A549 treated with AZD9567 at 1 μM for 4 hours (cell line): ENCODE data around the gene ZNF316. TPM values are rescaled to one million over a fixed set of nuclear protein-coding genes. Genes with fewer than 3 reads are reported as not detected.

Experiments used
- total RNA-seq: library from RNA; stranded (reverse); fragments of 200-300 nt; extraction: Qiagen RNA extraction; gene quantifications from 5 replicates; pipeline ENCODE4 v1.2.3, GENCODE V29; 2022; ENCODE audit not compliant: insufficient read depth

ZNF316 gene
- total RNA-seq, result 9.6 to 14.1 TPM (median 13.7 TPM) in 5 replicates

DNA sequence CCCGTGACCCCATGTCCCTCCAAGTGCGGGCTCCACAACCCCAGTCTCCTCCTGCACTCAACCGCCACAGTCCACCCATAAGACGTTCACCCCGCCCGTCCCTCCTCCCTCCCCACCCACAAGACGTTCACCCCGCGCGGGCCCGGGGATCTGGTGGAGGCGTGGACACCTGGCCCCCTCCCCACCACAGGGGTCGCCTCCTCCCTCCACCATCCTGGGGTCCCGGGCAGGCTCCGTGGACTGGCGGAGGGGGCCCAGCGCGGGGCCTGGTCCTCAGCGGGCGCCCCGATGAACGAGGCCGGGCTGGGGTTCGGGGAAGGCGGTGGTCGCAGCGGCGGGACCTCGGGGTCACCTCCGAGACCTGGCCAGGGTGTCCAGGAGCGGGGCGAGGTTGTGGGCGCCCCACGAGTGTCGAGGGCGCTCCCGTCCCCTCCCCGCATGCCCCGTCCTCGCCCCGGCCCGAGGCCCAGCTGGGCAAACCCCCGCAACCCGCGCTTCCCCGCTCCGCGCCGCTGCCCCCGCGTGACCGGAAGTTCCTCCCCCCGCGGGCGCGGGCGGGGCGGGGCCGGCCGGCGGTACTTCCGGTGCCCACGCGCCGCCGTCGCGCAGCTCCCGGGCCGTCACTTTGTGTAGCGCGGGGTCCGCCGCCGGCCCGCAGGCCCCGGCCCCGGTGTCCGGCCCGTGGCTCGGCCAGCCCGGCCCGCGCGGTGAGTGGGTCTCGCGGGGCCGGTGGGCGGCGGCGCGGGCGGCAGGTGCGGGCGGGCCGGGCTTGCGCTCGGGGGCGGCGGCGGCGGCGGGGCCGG, at the start of gene ZNF316:
Gene ZNF316 (plus strand): TSS at position 578 of the 803 bp plus-strand sequence. CDS start 5,092 bp downstream, outside the sequence.

DNA sequence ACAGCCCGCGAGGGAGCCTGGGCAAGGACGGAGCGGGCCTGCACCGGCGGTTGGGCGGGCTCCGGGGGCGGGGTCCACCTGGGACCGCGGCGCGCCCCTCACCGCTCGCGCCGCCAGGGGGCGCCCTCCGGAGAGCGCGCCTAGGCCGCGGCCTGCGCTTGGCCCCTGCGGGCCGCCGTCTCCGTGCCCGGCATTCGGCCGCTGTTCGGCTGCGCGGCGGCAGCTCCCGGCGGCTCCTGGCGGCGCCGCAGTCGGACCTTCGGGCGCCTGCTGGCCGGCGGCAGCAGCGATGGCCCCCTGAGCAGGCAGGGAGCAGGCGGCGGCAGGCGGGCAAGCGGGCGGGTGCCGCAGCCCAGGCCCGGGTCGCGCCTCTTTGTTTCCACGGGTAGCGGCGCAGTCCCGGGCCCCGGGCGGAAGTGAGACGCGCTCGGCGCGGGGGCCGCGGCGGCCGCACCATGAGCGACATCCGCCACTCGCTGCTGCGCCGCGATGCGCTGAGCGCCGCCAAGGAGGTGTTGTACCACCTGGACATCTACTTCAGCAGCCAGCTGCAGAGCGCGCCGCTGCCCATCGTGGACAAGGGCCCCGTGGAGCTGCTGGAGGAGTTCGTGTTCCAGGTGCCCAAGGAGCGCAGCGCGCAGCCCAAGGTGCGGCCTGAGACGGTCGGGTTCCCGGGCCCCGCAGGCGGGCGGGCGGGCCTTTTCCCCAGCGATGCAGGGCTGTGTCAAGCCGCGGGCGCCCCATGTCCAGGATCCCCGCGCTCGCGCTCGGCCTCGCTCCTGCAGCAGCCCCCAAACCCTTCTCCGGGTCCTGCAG, 47.1 kb upstream of the ZNF316 start, which contains the start of gene INTS15:
Gene INTS15 (plus strand): TSS at position 193 of the 816 bp plus-strand sequence. CDS start 263 bp downstream, at position 456.

DNA sequence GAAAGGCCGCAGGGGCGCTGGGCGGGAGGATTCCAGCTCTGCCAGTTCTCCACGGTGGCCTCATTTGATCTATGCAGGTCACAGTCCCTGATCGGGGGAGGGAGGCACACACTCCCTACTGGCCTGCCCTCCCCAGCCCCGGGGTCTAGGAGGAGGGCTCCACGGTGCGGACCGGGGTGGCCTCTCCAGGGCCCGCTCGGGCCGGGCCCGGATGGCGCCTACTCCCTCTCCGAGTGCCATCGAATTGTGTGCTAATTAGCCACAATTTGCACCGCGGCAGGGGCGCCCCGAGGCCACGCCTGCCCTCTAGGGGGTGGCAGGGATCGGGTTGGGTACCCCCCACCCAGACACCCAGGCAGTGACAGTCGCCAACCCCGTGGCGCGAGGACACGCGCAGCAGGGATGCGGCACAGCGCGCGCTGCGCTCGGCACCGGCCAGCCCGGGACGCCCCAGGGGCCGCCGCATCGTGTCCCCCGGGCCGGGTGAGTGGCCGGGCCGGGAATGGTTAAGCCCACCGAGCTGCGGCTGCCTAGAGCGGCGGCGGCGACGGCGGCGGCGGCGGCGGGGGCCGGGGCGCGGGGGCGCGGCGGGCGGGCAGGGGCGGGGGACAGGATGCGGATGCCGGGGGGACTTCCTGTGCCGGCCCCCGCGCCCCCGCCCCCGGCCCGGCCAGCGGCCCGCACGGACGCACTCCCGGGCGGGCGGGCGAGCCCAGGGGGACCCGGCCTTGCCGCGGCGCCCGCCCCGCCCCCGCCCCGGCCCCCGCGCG, 22.0 kb upstream of the ZNF316 start, which contains the start of gene ZNF853:
Gene ZNF853 (plus strand): TSS at position 658 of the 770 bp plus-strand sequence. CDS start 565 bp downstream, outside the sequence.

Other genes starting within 250 kb of the ZNF316 start
- gene DAGLB, start 189.4 kb upstream of the ZNF316 start, total RNA-seq, result 21.1 to 28.6 TPM (median 23.1 TPM) in 5 replicates
- 130 to 144 TPM (median 138 TPM) in 5 replicates for gene KDELR2, start 153.2 kb upstream of the ZNF316 start, total RNA-seq
- 0.06 TPM in 1 of 5 replicates, not detected in the others for gene GRID2IP, start 85.9 kb upstream of the ZNF316 start, total RNA-seq
- gene ZDHHC4, start 59.9 kb upstream of the ZNF316 start, total RNA-seq, result 32.4 to 51.6 TPM (median 49.1 TPM) in 5 replicates
- 26.8 to 41.6 TPM (median 28.6 TPM) in 5 replicates for gene INTS15, start 47.3 kb upstream of the ZNF316 start, total RNA-seq
- 1.7 to 2.4 TPM (median 2.0 TPM) in 5 replicates for gene ZNF853, start 21.7 kb upstream of the ZNF316 start, total RNA-seq
- gene ZNF12, start 69.6 kb downstream of the ZNF316 start, total RNA-seq, result 9.6 to 12.1 TPM (median 11.5 TPM) in 5 replicates
- gene RSPH10B2, start 116.8 kb downstream of the ZNF316 start, total RNA-seq, result 0.06 to 0.27 TPM (median 0.09 TPM) in 4 of 5 replicates, not detected in the other
- gene CCZ1B, start 189.0 kb downstream of the ZNF316 start, total RNA-seq, result 17.2 to 31.0 TPM (median 24.3 TPM) in 5 replicates